Tibial artery (tissue), 4 donors: Measurements from ENCODE around the gene NUDT13.
A peak's percentile ranks its signal among the peaks of the same experiment; 100 is the strongest.
"Not testable (repeated sequence)": the region's sequence is repeated elsewhere in the genome, so short reads cannot be mapped to it uniquely, and the experiment has no call there.

Experiments used
- DNase-seq, 2 donors: peaks; one replicate each; pipeline ENCODE4 v3.0.0-alpha.2; 2019
- H3K27ac ChIP-seq, 2 donors: fragments of 200-600 bp; sonication (generic) in 1 of 2; 1 replicate in 1 of 2; 2 replicates in 1 of 2; pipeline ENCODE4 v1.5.1; 2018 to 2019; ENCODE audit warnings: mild to moderate bottlenecking in 1 of 2
- H3K27me3 ChIP-seq, 2 donors: fragments of 200-600 bp; sonication (generic) in 1 of 2; one replicate each; pipeline versions ENCODE4 v1.5.1 to v1.6.0; 2016 to 2019
- H3K36me3 ChIP-seq, 3 donors: fragments of 200-600 bp; sonication (generic) in 2 of 3; one replicate each; pipeline ENCODE4 v1.5.1; 2016 to 2019; ENCODE audit warnings: mild to moderate bottlenecking in 2 of 3
- H3K4me1 ChIP-seq, 4 donors: fragments of 200-600 bp; sonication (generic) in 2 of 4; 1 replicate in 3 of 4; 2 replicates in 1 of 4; pipeline ENCODE4 v1.5.1; 2016 to 2019
- H3K4me3 ChIP-seq, 2 donors: fragments of 200-600 bp; sonication (generic) in 1 of 2; 1 replicate in 1 of 2; 2 replicates in 1 of 2; pipeline ENCODE4 v1.5.1; 2018 to 2019; ENCODE audit warnings: mild to moderate bottlenecking in 2 of 2
- H3K9me3 ChIP-seq, 3 donors: fragments of 200-600 bp; sonication (generic) in 1 of 3; one replicate each; pipeline ENCODE4 v1.5.1; 2016 to 2019
- CTCF ChIP-seq, 2 experiments: fragments of 200-600 bp in 1 of 2; fragments of 450-650 bp in 1 of 2; IDR thresholded peaks; one replicate each; pipeline ENCODE4 v1.5.1; 2017 to 2019; ENCODE audit warnings: antibody characterized with exemption in 2 of 2, mild to moderate bottlenecking in 1 of 2, moderate library complexity in 1 of 2
- intact Hi-C: fragments of 100-400 bp; cut with DNase I; formaldehyde crosslinking; loops from one replicate; pipeline ENCODE4 v1.15.0; 2023; ENCODE audit warnings: low total_unique reads

NUDT13 gene

GRCh38 chr10:73106301-73106700 is 4.0 kb upstream of the NUDT13 start:
- DNase-seq: no peak
- no peak for TF ChIP-seq CTCF (IDR thresholded peaks at IDR 0.05)
- intact Hi-C loops: no loop called here

GRCh38 chr10:73109248-73109652 is 1.0 kb upstream of the NUDT13 start:
- H3K4me3 ChIP-seq, H3K27ac ChIP-seq, H3K36me3 ChIP-seq, H3K27me3 ChIP-seq, H3K9me3 ChIP-seq, intact Hi-C loops, DNase-seq: not testable (repeated sequence)
- peaks cover 0 to 14% (median 0%) of the 10 kb centered on the region in 4 donors for H3K4me1 ChIP-seq

More at GRCh38 chr10:73106301-73106700, 4.0 kb upstream of the NUDT13 start:
- no peak overlapping the region for H3K27ac ChIP-seq
- no peak overlapping the region for H3K4me3 ChIP-seq
- peaks cover 0 to 4% (median 0%) of the 10 kb centered on the region in 3 donors for H3K36me3 ChIP-seq
- H3K27me3 ChIP-seq: no peaks in the 10 kb centered on the region
- H3K4me1 ChIP-seq: peaks cover 0 to 5% (median 0%) of the 10 kb centered on the region in 4 donors
- no peaks in the 10 kb centered on the region for H3K9me3 ChIP-seq

GRCh38 chr10:73112032-73112431 is 1.8 kb downstream of the NUDT13 start:
- H3K4me3 ChIP-seq, intact Hi-C loops, DNase-seq, H3K9me3 ChIP-seq, H3K27me3 ChIP-seq, H3K27ac ChIP-seq: not testable (repeated sequence)
- Histone ChIP-seq H3K4me1 (peaks cover 0 to 14% (median 0%) of the 10 kb centered on the region in 4 donors), H3K36me3 (peaks cover 0 to 11% (median 0%) of the 10 kb centered on the region in 3 donors)

GRCh38 chr10:73113551-73113950 is 3.3 kb downstream of the NUDT13 start:
- intact Hi-C loops: no loop called here
- H3K4me3 ChIP-seq: no peak overlapping the region
- peaks cover 0 to 10% (median 0%) of the 10 kb centered on the region in 3 donors for H3K36me3 ChIP-seq
- DNase-seq: no peak
- no peak for TF ChIP-seq CTCF (IDR thresholded peaks at IDR 0.05)
- H3K27ac ChIP-seq: peak overlapping the region in 1 of 2 donors; percentile 23
- no peaks in the 10 kb centered on the region for H3K9me3 ChIP-seq
- H3K27me3 ChIP-seq: no peaks in the 10 kb centered on the region
- peaks cover 0 to 24% (median 0%) of the 10 kb centered on the region in 4 donors for H3K4me1 ChIP-seq

- intact Hi-C loops: no loop called here
- Histone ChIP-seq H3K9me3 (no peaks in the 10 kb centered on the region), H3K27ac (no peak overlapping the region), H3K36me3 (peaks cover 0 to 22% (median 4%) of the 10 kb centered on the region in 3 donors), H3K4me3 (no peak overlapping the region), H3K27me3 (no peaks in the 10 kb centered on the region), H3K4me1 (peaks cover 0 to 22% (median 0%) of the 10 kb centered on the region in 4 donors)
- TF ChIP-seq CTCF (IDR thresholded peaks at IDR 0.05): no peak
- no peak for DNase-seq
These were observed 5.8 kb downstream of the NUDT13 start for GRCh38 chr10:73116017-73116416.

- no peak for DNase-seq
- H3K9me3 ChIP-seq: no peaks in the 10 kb centered on the region
- H3K4me3 ChIP-seq: no peak overlapping the region
- TF ChIP-seq CTCF (IDR thresholded peaks at IDR 0.05): no peak
- H3K4me1 ChIP-seq: peaks cover 0 to 19% (median 0%) of the 10 kb centered on the region in 4 donors
- intact Hi-C loops: no loop called here
- peak overlapping the region; percentile 33 to 57 for H3K27ac ChIP-seq
- peaks cover 0 to 34% (median 4%) of the 10 kb centered on the region in 3 donors for H3K36me3 ChIP-seq
- no peaks in the 10 kb centered on the region for H3K27me3 ChIP-seq
These were observed 7.9 kb downstream of the NUDT13 start for GRCh38 chr10:73117976-73118743.
